GM23338 (cell line): Measurements from ENCODE around the gene TBCD. TPM values are rescaled to one million over a fixed set of nuclear protein-coding genes. Genes with fewer than 3 reads are reported as not detected.
A peak's percentile ranks its signal among the peaks of the same experiment; 100 is the strongest.

ENCODE experiments used
- ATAC-seq: fragments of 200-7000 bp; cut with Tn5 transposase; 3 replicates; pipeline ENCODE4 v1.9.1; 2020
- DNase-seq: peaks from one replicate; pipeline ENCODE4 v3.0.0-alpha.2; 2015; ENCODE audit warnings: low spot score
- H2AFZ ChIP-seq: fragments of 200-600 bp; sonication (generic); 2 replicates; pipeline ENCODE4 v1.8.0; 2016; ENCODE audit warnings: antibody characterized with exemption, mild to moderate bottlenecking, moderate library complexity
- H3F3A ChIP-seq: fragments of 200-600 bp; sonication (generic); replicated peaks from 2 replicates; pipeline ENCODE4 v1.8.0; 2017; ENCODE audit warnings: antibody characterized with exemption, mixed run types, low read depth
- H3K27ac ChIP-seq: fragments of 200-600 bp; sonication (generic); 2 replicates; pipeline ENCODE4 v1.6.1; 2016; ENCODE audit warnings: low read depth
- H3K27me3 ChIP-seq: fragments of 200-600 bp; sonication (generic); 2 replicates; pipeline ENCODE4 v1.8.0; 2016; ENCODE audit warnings: mild to moderate bottlenecking, mixed run types, moderate library complexity; ENCODE audit not compliant: insufficient read depth
- H3K36me3 ChIP-seq: fragments of 200-600 bp; sonication (generic); 2 replicates; pipeline ENCODE4 v1.8.0; 2016; ENCODE audit warnings: mild to moderate bottlenecking; ENCODE audit not compliant: insufficient read depth
- H3K4me1 ChIP-seq: fragments of 200-600 bp; sonication (generic); 2 replicates; pipeline ENCODE4 v1.8.0; 2016; ENCODE audit warnings: mild to moderate bottlenecking, moderate library complexity; ENCODE audit not compliant: insufficient read depth
- H3K4me2 ChIP-seq: fragments of 200-600 bp; sonication (generic); 2 replicates; pipeline ENCODE4 v1.7.1; 2017; ENCODE audit warnings: mixed run types
- H3K4me3 ChIP-seq: fragments of 200-600 bp; sonication (generic); 2 replicates; pipeline ENCODE4 v1.6.1; 2016; ENCODE audit warnings: mixed run types
- H3K79me2 ChIP-seq: fragments of 200-600 bp; sonication (generic); replicated peaks from 2 replicates; pipeline ENCODE4 v1.8.0; 2017; ENCODE audit warnings: mild to moderate bottlenecking; ENCODE audit not compliant: insufficient read depth
- H3K9me2 ChIP-seq: fragments of 200-600 bp; sonication (generic); 2 replicates; pipeline ENCODE4 v1.8.0; 2017; ENCODE audit not compliant: insufficient read depth
- H4K20me1 ChIP-seq: fragments of 200-600 bp; sonication (generic); replicated peaks from 2 replicates; pipeline ENCODE4 v1.8.0; 2017; ENCODE audit warnings: mild to moderate bottlenecking; ENCODE audit not compliant: insufficient read depth
- H3K27ac Mint-ChIP-seq: 2 replicates; pipeline ENCODE4 v1.8.0; 2020; ENCODE audit warnings: inconsistent platforms, mild to moderate bottlenecking, moderate library complexity, mixed read lengths
- H3K27me3 Mint-ChIP-seq: 3 replicates; pipeline ENCODE4 v1.8.0; 2022; ENCODE audit warnings: low read depth, mild to moderate bottlenecking, moderate library complexity, mixed read lengths, inconsistent platforms; ENCODE audit not compliant: insufficient read depth, poor library complexity
- H3K36me3 Mint-ChIP-seq: 3 replicates; pipeline ENCODE4 v1.8.0; 2021; ENCODE audit warnings: low read depth, mild to moderate bottlenecking, inconsistent platforms, moderate library complexity, mixed read lengths
- H3K4me1 Mint-ChIP-seq: 3 replicates; pipeline ENCODE4 v1.8.0; 2020; ENCODE audit warnings: mild to moderate bottlenecking, inconsistent platforms, mixed read lengths
- H3K4me3 Mint-ChIP-seq: 3 replicates; pipeline ENCODE4 v1.8.0; 2021; ENCODE audit warnings: moderate library complexity, mild to moderate bottlenecking, inconsistent platforms, mixed read lengths
- H3K9me3 Mint-ChIP-seq: 3 replicates; pipeline ENCODE4 v1.8.0; 2020; ENCODE audit warnings: moderate library complexity, mild to moderate bottlenecking, inconsistent platforms, mixed read lengths
- EZH2phosphoT487 ChIP-seq: fragments of 200-600 bp; sonication (generic); IDR thresholded peaks from one replicate; pipeline ENCODE4 v1.8.1; 2018; ENCODE audit warnings: antibody characterized with exemption; ENCODE audit not compliant: unreplicated experiment
- JUNB ChIP-seq: IDR thresholded peaks from one replicate; pipeline ENCODE4 v1.6.1; 2016; ENCODE audit warnings: antibody characterized with exemption; ENCODE audit not compliant: unreplicated experiment
- POLR2AphosphoS5 ChIP-seq: IDR thresholded peaks from 2 replicates; pipeline ENCODE4 v1.6.1; 2016; ENCODE audit warnings: antibody characterized with exemption, low read depth
- REST ChIP-seq: IDR thresholded peaks from one replicate; pipeline ENCODE4 v1.6.1; 2018; ENCODE audit warnings: antibody characterized with exemption; ENCODE audit not compliant: unreplicated experiment
- STAT1 ChIP-seq: IDR thresholded peaks from one replicate; pipeline ENCODE4 v1.6.1; 2016; ENCODE audit warnings: antibody characterized with exemption; ENCODE audit not compliant: unreplicated experiment
- polyA plus RNA-seq: library from polyadenylated mRNA; unstranded; fragments of >200 nt; fragmentation: Nextera tagmentation; extraction: Ambion mirVana; gene quantifications from 2 replicates; pipeline ENCODE4 v1.2.1, GENCODE V29; 2016
- total RNA-seq: library from RNA; depleted of rRNA; stranded (reverse); fragments of >200 nt; shearing (Covaris generic); gene quantifications from 2 replicates; pipeline ENCODE4 v1.2.3, GENCODE V29; 2014
- TF ChIP-seq, protein P1 (sequence below): fragments of 250-450 bp; sonication (Bioruptor Pico); IDR thresholded peaks from 2 replicates; pipeline ENCODE4 v1.5.0; 2020; ENCODE audit warnings: mild to moderate bottlenecking, moderate library complexity

Gene TBCD
- total and polyA plus RNA-seq, 2 experiments from 2014 or later: 75.0 to 116 TPM

DNA sequence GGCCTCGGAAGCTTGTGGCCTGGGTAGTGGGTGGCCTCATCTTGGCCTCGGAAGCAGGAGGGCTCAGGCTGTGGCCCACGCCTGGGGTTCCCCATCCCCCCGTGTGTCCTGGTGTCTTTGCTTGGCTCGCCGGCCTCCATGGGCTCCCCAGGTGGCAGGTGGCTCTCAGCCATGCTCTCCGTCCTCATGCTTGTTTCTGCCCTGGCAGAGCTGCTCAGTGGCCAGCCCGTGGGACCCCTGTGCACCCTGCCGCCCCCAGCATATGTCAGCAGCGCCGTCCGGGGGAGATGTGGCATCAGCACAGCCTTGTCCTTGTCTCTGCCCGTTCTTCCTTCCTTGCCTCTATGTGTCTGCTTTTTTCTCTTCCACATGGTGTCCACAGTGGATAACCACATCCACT, 38.5 kb downstream of the TBCD start (continued):
- TF ChIP-seq REST: no peak
- no peak for TF ChIP-seq POLR2AphosphoS5
- TF ChIP-seq EZH2phosphoT487: no peak

GRCh38 chr17:82791532-82791931, 39.7 kb downstream of the TBCD start:
- H3K4me1 Mint-ChIP-seq: peaks cover 3% of the 10 kb centered on the region; the same call in 2 of the 3 replicates
- no peak overlapping the region for H3K4me2 ChIP-seq
- H3F3A ChIP-seq: no peaks in the 10 kb centered on the region
- peak overlapping the region; percentile 12; the same call in 1 of the 2 replicates for H3K27ac Mint-ChIP-seq
- ATAC-seq: no peak
- H4K20me1 ChIP-seq: peaks cover 14% of the 10 kb centered on the region
- no peak overlapping the region for H2AFZ ChIP-seq
- no peaks in the 10 kb centered on the region for H3K27me3 ChIP-seq
- H3K4me3 ChIP-seq: no peak overlapping the region
- H3K36me3 ChIP-seq: no peaks in the 10 kb centered on the region
- H3K27ac ChIP-seq: no peak overlapping the region
- no peak for TF ChIP-seq STAT1
- no peak for TF ChIP-seq JUNB
- TF ChIP-seq, protein P1, sequence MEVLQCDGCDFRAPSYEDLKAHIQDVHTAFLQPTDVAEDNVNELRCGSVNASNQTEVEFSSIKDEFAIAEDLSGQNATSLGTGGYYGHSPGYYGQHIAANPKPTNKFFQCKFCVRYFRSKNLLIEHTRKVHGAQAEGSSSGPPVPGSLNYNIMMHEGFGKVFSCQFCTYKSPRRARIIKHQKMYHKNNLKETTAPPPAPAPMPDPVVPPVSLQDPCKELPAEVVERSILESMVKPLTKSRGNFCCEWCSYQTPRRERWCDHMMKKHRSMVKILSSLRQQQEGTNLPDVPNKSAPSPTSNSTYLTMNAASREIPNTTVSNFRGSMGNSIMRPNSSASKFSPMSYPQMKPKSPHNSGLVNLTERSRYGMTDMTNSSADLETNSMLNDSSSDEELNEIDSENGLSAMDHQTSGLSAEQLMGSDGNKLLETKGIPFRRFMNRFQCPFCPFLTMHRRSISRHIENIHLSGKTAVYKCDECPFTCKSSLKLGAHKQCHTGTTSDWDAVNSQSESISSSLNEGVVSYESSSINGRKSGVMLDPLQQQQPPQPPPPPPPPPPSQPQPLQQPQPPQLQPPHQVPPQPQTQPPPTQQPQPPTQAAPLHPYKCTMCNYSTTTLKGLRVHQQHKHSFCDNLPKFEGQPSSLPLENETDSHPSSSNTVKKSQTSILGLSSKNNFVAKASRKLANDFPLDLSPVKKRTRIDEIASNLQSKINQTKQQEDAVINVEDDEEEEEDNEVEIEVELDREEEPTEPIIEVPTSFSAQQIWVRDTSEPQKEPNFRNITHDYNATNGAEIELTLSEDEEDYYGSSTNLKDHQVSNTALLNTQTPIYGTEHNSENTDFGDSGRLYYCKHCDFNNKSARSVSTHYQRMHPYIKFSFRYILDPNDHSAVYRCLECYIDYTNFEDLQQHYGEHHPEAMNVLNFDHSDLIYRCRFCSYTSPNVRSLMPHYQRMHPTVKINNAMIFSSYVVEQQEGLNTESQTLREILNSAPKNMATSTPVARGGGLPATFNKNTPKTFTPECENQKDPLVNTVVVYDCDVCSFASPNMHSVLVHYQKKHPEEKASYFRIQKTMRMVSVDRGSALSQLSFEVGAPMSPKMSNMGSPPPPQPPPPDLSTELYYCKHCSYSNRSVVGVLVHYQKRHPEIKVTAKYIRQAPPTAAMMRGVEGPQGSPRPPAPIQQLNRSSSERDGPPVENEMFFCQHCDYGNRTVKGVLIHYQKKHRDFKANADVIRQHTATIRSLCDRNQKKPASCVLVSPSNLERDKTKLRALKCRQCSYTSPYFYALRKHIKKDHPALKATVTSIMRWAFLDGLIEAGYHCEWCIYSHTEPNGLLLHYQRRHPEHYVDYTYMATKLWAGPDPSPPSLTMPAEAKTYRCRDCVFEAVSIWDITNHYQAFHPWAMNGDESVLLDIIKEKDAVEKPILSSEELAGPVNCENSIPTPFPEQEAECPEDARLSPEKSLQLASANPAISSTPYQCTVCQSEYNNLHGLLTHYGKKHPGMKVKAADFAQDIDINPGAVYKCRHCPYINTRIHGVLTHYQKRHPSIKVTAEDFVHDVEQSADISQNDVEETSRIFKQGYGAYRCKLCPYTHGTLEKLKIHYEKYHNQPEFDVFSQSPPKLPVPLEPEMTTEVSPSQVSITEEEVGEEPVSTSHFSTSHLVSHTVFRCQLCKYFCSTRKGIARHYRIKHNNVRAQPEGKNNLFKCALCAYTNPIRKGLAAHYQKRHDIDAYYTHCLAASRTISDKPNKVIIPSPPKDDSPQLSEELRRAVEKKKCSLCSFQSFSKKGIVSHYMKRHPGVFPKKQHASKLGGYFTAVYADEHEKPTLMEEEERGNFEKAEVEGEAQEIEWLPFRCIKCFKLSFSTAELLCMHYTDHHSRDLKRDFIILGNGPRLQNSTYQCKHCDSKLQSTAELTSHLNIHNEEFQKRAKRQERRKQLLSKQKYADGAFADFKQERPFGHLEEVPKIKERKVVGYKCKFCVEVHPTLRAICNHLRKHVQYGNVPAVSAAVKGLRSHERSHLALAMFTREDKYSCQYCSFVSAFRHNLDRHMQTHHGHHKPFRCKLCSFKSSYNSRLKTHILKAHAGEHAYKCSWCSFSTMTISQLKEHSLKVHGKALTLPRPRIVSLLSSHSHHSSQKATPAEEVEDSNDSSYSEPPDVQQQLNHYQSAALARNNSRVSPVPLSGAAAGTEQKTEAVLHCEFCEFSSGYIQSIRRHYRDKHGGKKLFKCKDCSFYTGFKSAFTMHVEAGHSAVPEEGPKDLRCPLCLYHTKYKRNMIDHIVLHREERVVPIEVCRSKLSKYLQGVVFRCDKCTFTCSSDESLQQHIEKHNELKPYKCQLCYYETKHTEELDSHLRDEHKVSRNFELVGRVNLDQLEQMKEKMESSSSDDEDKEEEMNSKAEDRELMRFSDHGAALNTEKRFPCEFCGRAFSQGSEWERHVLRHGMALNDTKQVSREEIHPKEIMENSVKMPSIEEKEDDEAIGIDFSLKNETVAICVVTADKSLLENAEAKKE (CRISPR knock-in tag): no peak
- no peak for TF ChIP-seq EZH2phosphoT487
- no peak for TF ChIP-seq POLR2AphosphoS5
- peaks cover 8% of the 10 kb centered on the region for H3K27me3 Mint-ChIP-seq
- no peak overlapping the region for H3K4me3 Mint-ChIP-seq
- no peaks in the 10 kb centered on the region; the same call in 1 of the 3 replicates for H3K9me3 Mint-ChIP-seq
- peaks cover 27% of the 10 kb centered on the region for H3K36me3 Mint-ChIP-seq
- H3K4me1 ChIP-seq: no peaks in the 10 kb centered on the region
- H3K79me2 ChIP-seq: peaks cover 77% of the 10 kb centered on the region
- no peak for DNase-seq
- no peaks in the 10 kb centered on the region for H3K9me2 ChIP-seq
